ENCODE data around the gene SPOCK3.

The SPOCK3 gene

GRCh38 chr4:167265231-167265630, 30.9 kb upstream of the SPOCK3 start:
- Histone ChIP-seq H3K4me1 (ENCODE audit: insufficient read depth, low read length) (no peaks in the 10 kb centered on the region), H4K20me1 (ENCODE audit: insufficient read depth, low read length) (no peaks in the 10 kb centered on the region), H3K36me3 (ENCODE audit: insufficient read depth, low read length) (no peaks in the 10 kb centered on the region), H3K4me2 (ENCODE audit: insufficient read depth, low read length) (no peak overlapping the region), H3K27me3 (ENCODE audit: insufficient read depth, low read length, poor library complexity) (no peaks in the 10 kb centered on the region), H3K9ac (ENCODE audit: low read depth, low read length) (no peak overlapping the region), H3K9me3 (ENCODE audit: insufficient read depth, low read length, severe bottlenecking) (no peaks in the 10 kb centered on the region), H2AFZ (ENCODE audit: low read depth, low read length) (no peak overlapping the region), H3K4me3 (ENCODE audit: low read depth in 1 of 2, low read length in 2 of 2) (no peak overlapping the region), H3K27ac (ENCODE audit: low read length) (no peak overlapping the region), H3K79me2 (ENCODE audit: insufficient read depth, low read length) (no peaks in the 10 kb centered on the region)
- TF ChIP-seq EZH2 (IDR thresholded peaks at IDR 0.05; ENCODE audit: borderline replicate concordance, low read depth, low read length, severe bottlenecking): no peak
- TF ChIP-seq, protein P1, sequence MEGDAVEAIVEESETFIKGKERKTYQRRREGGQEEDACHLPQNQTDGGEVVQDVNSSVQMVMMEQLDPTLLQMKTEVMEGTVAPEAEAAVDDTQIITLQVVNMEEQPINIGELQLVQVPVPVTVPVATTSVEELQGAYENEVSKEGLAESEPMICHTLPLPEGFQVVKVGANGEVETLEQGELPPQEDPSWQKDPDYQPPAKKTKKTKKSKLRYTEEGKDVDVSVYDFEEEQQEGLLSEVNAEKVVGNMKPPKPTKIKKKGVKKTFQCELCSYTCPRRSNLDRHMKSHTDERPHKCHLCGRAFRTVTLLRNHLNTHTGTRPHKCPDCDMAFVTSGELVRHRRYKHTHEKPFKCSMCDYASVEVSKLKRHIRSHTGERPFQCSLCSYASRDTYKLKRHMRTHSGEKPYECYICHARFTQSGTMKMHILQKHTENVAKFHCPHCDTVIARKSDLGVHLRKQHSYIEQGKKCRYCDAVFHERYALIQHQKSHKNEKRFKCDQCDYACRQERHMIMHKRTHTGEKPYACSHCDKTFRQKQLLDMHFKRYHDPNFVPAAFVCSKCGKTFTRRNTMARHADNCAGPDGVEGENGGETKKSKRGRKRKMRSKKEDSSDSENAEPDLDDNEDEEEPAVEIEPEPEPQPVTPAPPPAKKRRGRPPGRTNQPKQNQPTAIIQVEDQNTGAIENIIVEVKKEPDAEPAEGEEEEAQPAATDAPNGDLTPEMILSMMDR (IDR thresholded peaks at IDR 0.05; ENCODE audit: borderline replicate concordance, extremely low read depth, low read length, poor library complexity, severe bottlenecking): no peak
- DNase-seq: no peak
- no peak for ATAC-seq (ENCODE audit: insufficient read depth, low read depth)

- no peak for DNase-seq
- Histone ChIP-seq H4K20me1 (ENCODE audit: insufficient read depth, low read length) (no peaks in the 10 kb centered on the region), H3K9me3 (ENCODE audit: insufficient read depth, low read length, severe bottlenecking) (no peaks in the 10 kb centered on the region), H3K4me3 (ENCODE audit: low read depth in 1 of 2, low read length in 2 of 2) (no peak overlapping the region), H3K36me3 (ENCODE audit: insufficient read depth, low read length) (no peaks in the 10 kb centered on the region), H2AFZ (ENCODE audit: low read depth, low read length) (no peak overlapping the region), H3K79me2 (ENCODE audit: insufficient read depth, low read length) (no peaks in the 10 kb centered on the region), H3K9ac (ENCODE audit: low read depth, low read length) (no peak overlapping the region), H3K27me3 (ENCODE audit: insufficient read depth, low read length, poor library complexity) (no peaks in the 10 kb centered on the region), H3K27ac (ENCODE audit: low read length) (no peak overlapping the region), H3K4me2 (ENCODE audit: insufficient read depth, low read length) (no peak overlapping the region), H3K4me1 (ENCODE audit: insufficient read depth, low read length) (no peaks in the 10 kb centered on the region)
- no peak for ATAC-seq (ENCODE audit: insufficient read depth, low read depth)
- TF ChIP-seq, protein P1 (IDR thresholded peaks at IDR 0.05; ENCODE audit: borderline replicate concordance, extremely low read depth, low read length, poor library complexity, severe bottlenecking): no peak
- TF ChIP-seq EZH2 (IDR thresholded peaks at IDR 0.05; ENCODE audit: borderline replicate concordance, low read depth, low read length, severe bottlenecking): no peak
Observed at GRCh38 chr4:167248271-167248670, 14.0 kb upstream of the SPOCK3 start.

- Histone ChIP-seq H4K20me1 (ENCODE audit: insufficient read depth, low read length) (no peaks in the 10 kb centered on the region), H3K36me3 (ENCODE audit: insufficient read depth, low read length) (no peaks in the 10 kb centered on the region), H3K4me2 (ENCODE audit: insufficient read depth, low read length) (no peak overlapping the region), H3K4me1 (ENCODE audit: insufficient read depth, low read length) (no peaks in the 10 kb centered on the region), H3K9me3 (ENCODE audit: insufficient read depth, low read length, severe bottlenecking) (no peaks in the 10 kb centered on the region), H2AFZ (ENCODE audit: low read depth, low read length) (no peak overlapping the region), H3K4me3 (ENCODE audit: low read depth in 1 of 2, low read length in 2 of 2) (no peak overlapping the region), H3K9ac (ENCODE audit: low read depth, low read length) (no peak overlapping the region), H3K79me2 (ENCODE audit: insufficient read depth, low read length) (no peaks in the 10 kb centered on the region), H3K27me3 (ENCODE audit: insufficient read depth, low read length, poor library complexity) (no peaks in the 10 kb centered on the region), H3K27ac (ENCODE audit: low read length) (no peak overlapping the region)
- ATAC-seq (ENCODE audit: insufficient read depth, low read depth): no peak
- no peak for DNase-seq
- TF ChIP-seq, protein P1 (IDR thresholded peaks at IDR 0.05; ENCODE audit: borderline replicate concordance, extremely low read depth, low read length, poor library complexity, severe bottlenecking): no peak
- TF ChIP-seq EZH2 (IDR thresholded peaks at IDR 0.05; ENCODE audit: borderline replicate concordance, low read depth, low read length, severe bottlenecking): no peak
Observed at GRCh38 chr4:167239627-167240026, 5.3 kb upstream of the SPOCK3 start.

DNA sequence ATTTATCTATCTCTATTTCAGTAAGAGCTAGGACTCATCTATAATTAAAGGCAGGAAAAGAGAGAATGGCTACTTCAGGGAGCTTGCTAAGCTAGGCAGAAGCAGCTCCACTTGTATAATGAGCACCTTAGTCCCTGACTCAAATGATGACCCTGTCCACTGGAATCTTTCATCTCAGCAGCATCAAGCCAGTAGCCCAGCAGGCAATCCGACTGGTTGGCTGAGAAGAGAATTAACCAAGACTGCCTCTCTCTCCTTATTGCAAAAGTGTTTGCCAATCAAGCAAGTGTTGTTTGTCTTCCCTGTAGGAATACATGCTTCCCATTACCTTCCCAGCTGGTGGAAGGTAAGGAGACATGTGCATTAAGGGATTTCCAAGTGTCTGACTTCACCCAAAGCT, 3.9 kb upstream of the SPOCK3 start:
- H3K4me2 ChIP-seq (ENCODE audit: insufficient read depth, low read length): no peak overlapping the region
- no peaks in the 10 kb centered on the region for H3K27me3 ChIP-seq (ENCODE audit: insufficient read depth, low read length, poor library complexity)
- no peak overlapping the region for H2AFZ ChIP-seq (ENCODE audit: low read depth, low read length)
- no peaks in the 10 kb centered on the region for H3K4me1 ChIP-seq (ENCODE audit: insufficient read depth, low read length)
- DNase-seq (no peak), ATAC-seq (ENCODE audit: insufficient read depth, low read depth) (no peak)
- H3K27ac ChIP-seq (ENCODE audit: low read length): no peak overlapping the region
- H3K36me3 ChIP-seq (ENCODE audit: insufficient read depth, low read length): no peaks in the 10 kb centered on the region
- no peak overlapping the region for H3K9ac ChIP-seq (ENCODE audit: low read depth, low read length)
- no peaks in the 10 kb centered on the region for H4K20me1 ChIP-seq (ENCODE audit: insufficient read depth, low read length)
- no peak for TF ChIP-seq EZH2 (IDR thresholded peaks at IDR 0.05; ENCODE audit: borderline replicate concordance, low read depth, low read length, severe bottlenecking)
- TF ChIP-seq, protein P1 (IDR thresholded peaks at IDR 0.05; ENCODE audit: borderline replicate concordance, extremely low read depth, low read length, poor library complexity, severe bottlenecking): no peak
- no peak overlapping the region for H3K4me3 ChIP-seq (ENCODE audit: low read depth in 1 of 2, low read length in 2 of 2)
- no peaks in the 10 kb centered on the region for H3K79me2 ChIP-seq (ENCODE audit: insufficient read depth, low read length)
- H3K9me3 ChIP-seq (ENCODE audit: insufficient read depth, low read length, severe bottlenecking): no peaks in the 10 kb centered on the region

Data from DND-41 (cell line).